Activated T-helper 17 cell treated with anti-CD3 and anti-CD28 coated beads, Interleukin-2, amount 50 U/mL, for 72 hours (primary cell): ENCODE results near the gene C1orf21. TPM values are rescaled to one million over a fixed set of nuclear protein-coding genes. Genes with fewer than 3 reads are reported as not detected.

Experiments used
- ATAC-seq: fragments of 150-1000 bp; cut with Tn5 transposase; replicated peaks from 2 replicates; pipeline ENCODE4 v1.10.0; 2021; ENCODE audit warnings: mild to moderate bottlenecking, moderate library complexity
- H3K27ac Mint-ChIP-seq: one replicate; pipeline ENCODE4 v1.8.0; 2022; ENCODE audit warnings: mixed read lengths
- H3K27me3 Mint-ChIP-seq: one replicate; pipeline ENCODE4 v1.8.0; 2022; ENCODE audit warnings: mixed read lengths
- H3K36me3 Mint-ChIP-seq: one replicate; pipeline ENCODE4 v1.8.0; 2022; ENCODE audit warnings: low read depth, mild to moderate bottlenecking, mixed read lengths
- H3K4me1 Mint-ChIP-seq: one replicate; pipeline ENCODE4 v1.8.0; 2022; ENCODE audit warnings: mixed read lengths
- H3K4me3 Mint-ChIP-seq: one replicate; pipeline ENCODE4 v1.8.0; 2022; ENCODE audit warnings: mild to moderate bottlenecking, mixed read lengths
- H3K9me3 Mint-ChIP-seq: one replicate; pipeline ENCODE4 v1.8.0; 2022; ENCODE audit warnings: mixed read lengths
- total RNA-seq, 2 donors: library from RNA; stranded (reverse); gene quantifications; one replicate each; pipeline ENCODE4 v1.2.3, GENCODE V29; 2022

The C1orf21 gene
- total RNA-seq, 2 donors from 2014 or later: 0.95 to 2.8 TPM

DNA sequence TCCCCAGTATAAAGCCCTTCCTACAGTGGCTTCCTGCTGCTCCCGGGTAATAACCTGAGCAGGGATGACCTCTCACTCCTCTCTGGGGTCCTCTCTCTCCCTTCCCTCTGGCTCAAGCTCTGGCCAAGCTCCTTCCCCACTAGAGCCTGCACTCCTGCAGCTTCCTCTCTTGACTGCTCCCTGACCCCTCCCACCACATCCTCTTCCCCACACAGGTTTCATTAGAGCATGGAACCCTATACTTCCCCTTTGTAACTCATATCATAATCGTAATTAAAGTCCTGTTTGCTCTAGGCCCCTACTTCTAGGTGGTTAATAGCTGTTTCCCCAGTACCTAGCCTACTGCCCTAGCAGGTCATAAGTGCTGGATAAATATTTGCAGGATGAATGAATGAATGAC, 146.2 kb downstream of the C1orf21 start:
- Mint-ChIP-seq H3K4me3 (no peak overlapping the region), H3K36me3 (no peaks in the 10 kb centered on the region), H3K9me3 (peaks cover 4% of the 10 kb centered on the region), H3K27ac (no peak overlapping the region), H3K4me1 (no peaks in the 10 kb centered on the region), H3K27me3 (peaks cover 34% of the 10 kb centered on the region)
- no peak for ATAC-seq

DNA sequence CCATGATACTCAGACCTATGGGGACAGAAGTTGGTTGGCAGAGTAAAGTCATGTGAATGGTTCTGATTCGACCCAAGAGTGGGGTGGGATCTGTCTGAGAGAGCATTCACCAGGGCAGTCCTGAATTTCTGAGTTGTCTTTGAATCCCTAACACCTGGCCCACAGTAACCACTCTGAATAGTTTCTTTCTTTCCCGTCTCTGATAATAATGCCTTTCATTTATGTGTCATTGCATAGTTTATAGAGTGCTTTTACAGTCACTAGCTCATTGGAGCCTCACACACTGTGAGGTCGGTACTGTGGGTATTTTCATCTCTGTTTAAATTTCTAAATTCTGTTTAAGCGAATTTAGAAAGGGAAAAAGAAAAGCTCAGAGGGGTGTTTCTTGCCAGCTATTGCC, 147.1 kb downstream of the C1orf21 start:
- H3K4me1 Mint-ChIP-seq: no peaks in the 10 kb centered on the region
- no peak for ATAC-seq
- no peaks in the 10 kb centered on the region for H3K36me3 Mint-ChIP-seq
- peaks cover 34% of the 10 kb centered on the region for H3K27me3 Mint-ChIP-seq
- H3K27ac Mint-ChIP-seq: no peak overlapping the region
- H3K9me3 Mint-ChIP-seq: peaks cover 5% of the 10 kb centered on the region
- H3K4me3 Mint-ChIP-seq: no peak overlapping the region

DNA sequence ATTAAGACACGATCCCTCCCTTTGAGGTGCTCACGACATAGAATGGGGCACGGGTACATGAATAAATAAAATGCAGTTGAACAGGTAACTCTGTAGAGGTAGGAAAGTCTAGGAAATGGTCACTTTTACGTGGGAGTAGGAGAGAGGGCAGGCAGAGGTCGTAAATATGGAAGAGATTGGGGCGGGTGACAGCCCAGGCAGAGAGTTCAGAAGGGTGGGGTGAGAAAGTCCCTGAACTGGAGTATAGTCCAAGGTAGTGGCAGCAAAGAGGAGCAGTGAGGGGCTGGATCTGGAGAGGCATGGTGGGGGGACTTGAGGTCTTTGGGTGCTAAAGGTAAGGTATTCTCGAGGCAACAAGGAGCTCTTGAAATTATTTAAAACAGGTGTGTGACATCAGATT, 147.9 kb downstream of the C1orf21 start:
- Mint-ChIP-seq H3K4me3 (no peak overlapping the region), H3K27me3 (peaks cover 34% of the 10 kb centered on the region), H3K27ac (no peak overlapping the region), H3K9me3 (peaks cover 7% of the 10 kb centered on the region), H3K4me1 (no peaks in the 10 kb centered on the region), H3K36me3 (no peaks in the 10 kb centered on the region)
- no peak for ATAC-seq

DNA sequence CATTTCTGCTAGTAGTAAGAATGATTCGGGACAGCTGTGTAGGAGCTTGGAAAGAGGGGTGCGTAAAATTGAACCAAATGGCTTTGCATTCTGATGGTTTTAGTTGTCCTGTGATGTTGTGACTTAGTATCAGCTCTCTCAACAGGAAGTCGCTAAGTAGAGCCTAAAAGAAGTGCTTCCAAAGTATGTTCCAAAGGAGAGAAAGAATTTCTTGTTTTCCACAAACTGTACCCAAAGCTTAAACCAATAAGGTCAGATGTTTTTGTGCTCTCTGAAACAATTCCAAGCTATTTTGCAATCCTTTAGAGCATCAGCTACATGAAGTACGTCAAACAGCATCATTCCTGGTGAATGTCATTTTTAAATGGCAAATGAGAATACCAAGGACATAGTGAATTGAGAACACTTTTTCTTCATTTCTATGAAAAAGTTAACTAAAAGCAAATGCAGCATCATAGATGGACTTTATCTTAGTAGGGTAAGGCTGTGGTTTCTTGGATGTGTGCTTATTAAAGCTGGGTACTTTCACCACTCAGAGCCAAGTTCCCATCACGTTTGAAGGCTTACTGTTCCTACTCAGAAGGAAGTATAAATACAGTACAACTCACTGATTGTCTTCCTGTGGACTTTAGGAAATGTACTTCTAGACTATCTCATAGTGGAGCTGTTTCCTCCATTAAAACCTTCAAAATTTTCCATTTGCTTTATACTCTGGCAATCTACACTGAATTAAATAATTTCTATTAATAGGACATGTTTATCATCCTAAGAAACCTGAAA, 148.6 kb downstream of the C1orf21 start:
- no peak overlapping the region for H3K27ac Mint-ChIP-seq
- H3K36me3 Mint-ChIP-seq: no peaks in the 10 kb centered on the region
- peaks cover 7% of the 10 kb centered on the region for H3K9me3 Mint-ChIP-seq
- H3K4me1 Mint-ChIP-seq: no peaks in the 10 kb centered on the region
- H3K4me3 Mint-ChIP-seq: no peak overlapping the region
- no peak for ATAC-seq
- peaks cover 34% of the 10 kb centered on the region for H3K27me3 Mint-ChIP-seq

DNA sequence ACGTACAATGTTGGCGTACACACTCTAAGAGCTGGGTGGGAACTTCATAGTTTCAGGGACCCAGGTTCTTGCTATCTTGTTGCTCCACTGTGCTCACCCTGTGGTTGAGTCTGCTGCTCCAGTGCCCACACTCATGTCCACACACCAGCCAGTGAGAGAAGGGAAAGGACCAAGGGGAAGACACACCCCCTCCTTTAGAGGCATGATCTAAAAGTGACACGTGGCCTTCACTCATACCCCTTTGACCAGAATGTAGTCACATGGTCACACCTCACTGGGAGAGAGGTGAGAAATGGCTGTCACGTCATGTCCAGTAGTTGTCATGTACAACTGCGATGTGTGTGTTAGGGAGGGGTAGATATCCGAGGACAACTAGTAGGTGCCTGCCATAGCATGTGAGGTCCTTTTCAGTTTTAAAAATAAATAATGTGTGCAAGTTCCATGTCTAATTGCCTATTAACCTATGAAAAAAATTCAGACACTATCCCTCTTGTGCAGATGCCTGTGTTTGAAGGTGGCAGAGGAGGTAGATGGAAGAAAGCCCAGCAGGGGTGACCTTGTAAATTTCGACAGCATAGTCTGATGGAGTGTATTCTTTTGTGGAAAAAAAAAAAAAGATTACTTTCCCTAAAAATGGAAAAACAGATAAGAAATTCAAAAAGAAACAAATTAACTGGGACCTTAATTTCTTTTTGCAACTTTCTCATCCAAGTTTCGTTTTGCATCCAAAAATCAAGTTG, 149.6 kb downstream of the C1orf21 start:
- H3K4me3 Mint-ChIP-seq: no peak overlapping the region
- H3K36me3 Mint-ChIP-seq: no peaks in the 10 kb centered on the region

DNA sequence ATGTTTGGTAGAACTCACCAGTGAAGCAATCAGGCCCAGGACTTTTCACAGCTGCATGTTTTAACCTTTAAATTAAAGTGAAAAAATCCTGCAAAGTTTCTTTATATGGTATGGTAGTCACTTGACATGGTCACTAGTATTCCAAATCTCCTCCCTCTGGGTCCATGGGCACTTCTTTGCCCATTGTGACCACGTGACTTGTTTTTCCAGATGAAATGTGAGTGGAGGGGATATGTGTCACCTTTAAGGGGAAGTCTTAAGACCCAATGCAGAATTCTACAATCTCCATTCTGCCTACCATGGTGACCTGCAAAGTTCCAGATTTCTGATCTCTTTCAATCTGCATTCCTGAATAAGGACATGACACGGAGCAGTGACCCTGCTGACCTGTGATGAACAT, 152.8 kb downstream of the C1orf21 start:
- no peak overlapping the region for H3K4me3 Mint-ChIP-seq
- H3K36me3 Mint-ChIP-seq: no peaks in the 10 kb centered on the region
- H3K4me1 Mint-ChIP-seq: no peaks in the 10 kb centered on the region
- no peak overlapping the region for H3K27ac Mint-ChIP-seq
- H3K27me3 Mint-ChIP-seq: peaks cover 16% of the 10 kb centered on the region
- ATAC-seq: no peak
- H3K9me3 Mint-ChIP-seq: peaks cover 7% of the 10 kb centered on the region

More for the DNA sequence above, 149.6 kb downstream of the C1orf21 start:
- H3K4me1 Mint-ChIP-seq: no peaks in the 10 kb centered on the region
- peaks cover 32% of the 10 kb centered on the region for H3K27me3 Mint-ChIP-seq
- H3K9me3 Mint-ChIP-seq: peaks cover 7% of the 10 kb centered on the region
- ATAC-seq: no peak
- no peak overlapping the region for H3K27ac Mint-ChIP-seq

DNA sequence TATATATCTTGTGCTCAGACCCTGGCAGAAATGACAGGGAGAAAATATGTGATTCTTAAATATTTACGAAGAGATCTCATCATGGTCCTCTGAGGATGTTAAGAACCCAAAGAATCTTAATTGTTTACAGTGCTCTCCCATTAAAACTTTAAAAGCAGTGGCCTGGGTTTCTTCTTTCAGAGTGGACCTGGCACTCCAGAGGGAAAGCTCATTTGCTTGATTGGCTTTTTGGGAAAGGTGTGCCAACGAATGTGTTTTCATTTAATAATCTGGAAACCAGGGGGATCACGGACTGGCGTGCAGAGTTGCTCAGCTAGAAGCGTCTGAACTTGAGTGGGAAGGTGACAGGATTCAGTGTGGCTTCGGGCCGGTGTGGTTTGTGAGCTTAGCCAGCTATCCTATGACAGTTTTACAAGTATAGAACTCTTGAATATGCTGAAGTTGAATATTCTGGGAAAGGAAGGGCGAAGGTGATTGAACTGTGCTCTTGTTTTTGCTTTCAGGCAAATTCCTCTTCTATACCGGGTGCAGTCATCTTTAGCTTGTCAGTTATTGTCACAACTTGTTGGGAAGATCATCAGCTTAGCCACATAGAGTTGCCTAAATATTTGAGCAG, 154.8 kb downstream of the C1orf21 start:
- no peak overlapping the region for H3K4me3 Mint-ChIP-seq
- H3K27me3 Mint-ChIP-seq: peaks cover 12% of the 10 kb centered on the region
- peaks cover 3% of the 10 kb centered on the region for H3K9me3 Mint-ChIP-seq
- no peaks in the 10 kb centered on the region for H3K4me1 Mint-ChIP-seq
- no peaks in the 10 kb centered on the region for H3K36me3 Mint-ChIP-seq
- H3K27ac Mint-ChIP-seq: no peak overlapping the region
- no peak for ATAC-seq

DNA sequence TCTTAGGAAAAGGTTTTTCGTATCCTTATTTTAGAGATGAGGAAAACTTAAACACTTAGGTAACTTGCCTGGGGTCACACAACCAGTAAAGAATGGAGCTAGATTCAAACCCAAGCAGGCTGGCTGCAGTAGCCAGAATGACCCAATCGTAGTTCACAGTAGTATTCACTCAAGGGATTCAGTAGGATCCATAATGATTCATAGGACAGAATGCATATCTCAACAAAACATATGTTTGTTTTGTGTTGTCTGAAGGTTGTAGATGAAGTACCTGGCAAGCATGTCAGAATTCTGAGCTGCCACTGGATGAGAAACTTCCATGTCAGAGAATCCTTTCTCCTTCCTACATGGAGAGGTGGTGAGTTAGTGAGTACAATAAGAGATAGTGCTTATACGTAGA, 155.5 kb downstream of the C1orf21 start:
- Mint-ChIP-seq H3K27ac (no peak overlapping the region), H3K27me3 (peaks cover 8% of the 10 kb centered on the region), H3K4me1 (no peaks in the 10 kb centered on the region), H3K4me3 (no peak overlapping the region), H3K9me3 (peaks cover 3% of the 10 kb centered on the region), H3K36me3 (no peaks in the 10 kb centered on the region)
- no peak for ATAC-seq

DNA sequence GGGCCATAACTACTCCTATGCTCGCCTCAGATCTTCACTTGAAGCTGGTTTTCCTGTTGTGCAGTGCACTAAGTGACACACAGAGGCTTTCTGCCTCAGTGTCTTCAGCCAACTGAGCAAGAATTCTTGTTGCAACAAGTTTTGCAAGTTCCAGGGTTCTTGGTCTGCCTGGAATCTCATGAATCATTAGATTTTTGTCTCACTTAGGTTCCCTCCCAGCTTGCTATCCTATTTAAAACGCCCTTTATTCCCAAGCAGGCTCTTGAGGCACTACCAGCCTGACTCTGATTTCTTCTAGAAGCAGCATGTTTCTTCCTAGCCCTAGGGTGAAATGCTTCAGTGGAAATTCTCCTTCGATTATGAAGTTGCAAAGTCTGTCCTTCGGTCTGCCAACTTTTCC, 158.8 kb downstream of the C1orf21 start:
- H3K4me3 Mint-ChIP-seq: no peak overlapping the region
- H3K9me3 Mint-ChIP-seq: no peaks in the 10 kb centered on the region
- H3K36me3 Mint-ChIP-seq: no peaks in the 10 kb centered on the region
- peaks cover 8% of the 10 kb centered on the region for H3K27me3 Mint-ChIP-seq
- ATAC-seq: no peak
- H3K27ac Mint-ChIP-seq: no peak overlapping the region
- H3K4me1 Mint-ChIP-seq: no peaks in the 10 kb centered on the region

DNA sequence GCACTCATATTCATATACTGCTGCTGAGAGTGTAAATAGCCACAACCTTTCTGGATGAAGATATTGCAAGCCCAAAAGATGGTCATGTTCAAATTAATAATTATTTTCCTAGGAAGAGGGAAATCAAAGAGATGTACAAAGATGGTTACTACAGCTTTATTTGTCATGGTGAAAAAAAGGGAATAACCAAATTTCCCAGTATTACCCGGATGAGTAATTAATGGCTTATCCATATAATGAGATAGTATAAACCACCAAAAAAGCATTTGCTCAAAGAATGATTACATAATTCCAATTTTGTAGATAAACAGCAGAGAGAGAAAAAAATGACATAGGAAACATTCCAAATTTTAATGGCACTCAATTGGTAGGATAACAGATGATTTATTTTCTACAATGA, 165.6 kb downstream of the C1orf21 start:
- ATAC-seq: no peak
- no peak overlapping the region for H3K4me3 Mint-ChIP-seq

DNA sequence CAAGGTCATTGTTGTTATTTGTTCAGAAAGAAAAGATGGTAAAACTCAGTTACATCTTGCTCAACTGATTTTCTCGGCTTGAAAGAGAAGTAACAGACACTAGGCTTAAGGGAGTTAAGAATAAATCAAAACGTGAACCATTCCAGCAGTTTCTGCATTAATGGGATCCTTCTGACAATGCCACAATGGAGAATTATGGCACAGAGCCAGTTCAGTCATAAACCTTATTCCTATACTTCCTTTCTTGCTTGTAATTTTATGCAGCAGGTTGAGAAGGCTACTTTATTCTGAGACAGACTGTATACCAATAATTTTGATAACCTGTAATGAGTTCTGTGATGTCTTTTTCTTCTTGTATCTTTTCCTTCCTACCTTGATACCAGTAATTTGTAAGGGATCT, 167.0 kb downstream of the C1orf21 start:
- Mint-ChIP-seq H3K4me1 (no peaks in the 10 kb centered on the region), H3K27ac (no peak overlapping the region)
- ATAC-seq: no peak

More for the DNA sequence above, 165.6 kb downstream of the C1orf21 start:
- Mint-ChIP-seq H3K27ac (no peak overlapping the region), H3K4me1 (no peaks in the 10 kb centered on the region), H3K36me3 (no peaks in the 10 kb centered on the region), H3K9me3 (no peaks in the 10 kb centered on the region), H3K27me3 (peaks cover 36% of the 10 kb centered on the region)

DNA sequence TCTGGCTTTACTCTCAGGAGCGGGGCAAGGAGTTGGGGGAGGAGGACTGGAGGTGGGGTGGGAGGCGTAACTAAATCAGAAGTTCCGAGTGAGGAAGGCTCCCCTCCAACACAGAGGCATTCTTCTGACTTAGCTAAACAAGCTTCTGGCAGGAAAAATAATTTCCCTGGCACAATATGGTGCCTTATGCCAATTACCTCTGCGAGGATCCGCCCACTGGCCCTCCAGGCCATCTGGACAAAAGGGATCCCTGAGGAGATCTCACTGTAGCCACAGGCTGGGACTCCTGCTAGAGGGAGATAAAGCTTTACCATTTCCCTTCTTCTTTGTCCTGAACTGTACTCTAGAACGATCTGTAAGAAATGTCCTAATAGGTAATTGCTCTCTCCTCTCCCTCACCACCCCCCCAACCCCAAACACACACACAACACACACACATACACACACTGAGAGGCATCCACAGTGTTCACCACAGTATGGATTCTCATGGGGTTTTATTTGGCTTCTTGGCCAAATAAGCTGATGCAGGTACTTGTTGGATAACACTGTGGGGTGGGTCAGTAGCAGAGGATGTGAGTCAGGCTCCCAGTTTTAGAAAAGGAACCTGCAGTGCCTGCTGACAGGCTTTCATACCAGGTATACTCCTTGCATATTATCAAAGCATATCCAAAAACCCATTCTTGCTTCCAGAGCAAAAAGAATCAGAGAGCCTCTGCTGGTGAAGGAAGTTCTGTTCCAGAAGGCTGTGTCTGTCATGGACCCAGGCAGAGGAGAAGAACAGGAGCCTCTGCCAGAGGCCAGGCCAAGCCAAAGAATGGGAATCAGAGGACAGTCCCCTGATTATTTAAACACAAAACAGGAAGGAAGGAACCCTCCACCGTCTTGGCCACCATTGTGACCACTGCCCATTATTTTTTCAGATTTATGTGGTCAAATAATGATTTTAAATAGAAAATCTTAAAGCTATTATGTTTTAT, 169.1 kb downstream of the C1orf21 start:
- no peak for ATAC-seq
- H3K27me3 Mint-ChIP-seq: peaks cover 36% of the 10 kb centered on the region

More for the DNA sequence above, 167.0 kb downstream of the C1orf21 start:
- peaks cover 36% of the 10 kb centered on the region for H3K27me3 Mint-ChIP-seq
- H3K4me3 Mint-ChIP-seq: no peak overlapping the region
- H3K36me3 Mint-ChIP-seq: no peaks in the 10 kb centered on the region
- no peaks in the 10 kb centered on the region for H3K9me3 Mint-ChIP-seq

DNA sequence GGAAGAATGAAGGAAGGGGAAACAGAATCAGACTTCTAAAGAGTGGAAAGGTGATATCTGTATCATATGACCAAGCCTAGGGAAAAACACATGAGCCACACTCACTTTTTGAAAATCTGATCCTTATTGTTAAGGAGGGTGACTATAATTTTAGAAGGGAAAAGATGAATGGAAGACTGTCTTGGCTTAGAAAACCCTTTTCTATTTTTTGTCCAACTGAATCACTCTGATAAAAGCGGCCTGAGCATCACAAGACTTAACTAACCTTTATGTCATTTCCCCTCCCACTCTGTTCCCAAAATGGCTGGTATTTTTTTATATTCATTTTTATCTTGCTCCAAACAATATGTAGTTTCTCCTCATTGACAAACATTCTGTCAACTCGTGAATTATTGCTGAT, 169.8 kb downstream of the C1orf21 start:
- peaks cover 4% of the 10 kb centered on the region for H3K9me3 Mint-ChIP-seq
- H3K4me3 Mint-ChIP-seq: no peak overlapping the region
- H3K27ac Mint-ChIP-seq: no peak overlapping the region
- no peak for ATAC-seq
- H3K4me1 Mint-ChIP-seq: no peaks in the 10 kb centered on the region
- H3K36me3 Mint-ChIP-seq: no peaks in the 10 kb centered on the region
- peaks cover 31% of the 10 kb centered on the region for H3K27me3 Mint-ChIP-seq

More for the DNA sequence above, 169.1 kb downstream of the C1orf21 start:
- Mint-ChIP-seq H3K4me1 (no peaks in the 10 kb centered on the region), H3K36me3 (no peaks in the 10 kb centered on the region), H3K9me3 (peaks cover 4% of the 10 kb centered on the region), H3K4me3 (no peak overlapping the region), H3K27ac (no peak overlapping the region)
